ENCODE measurements around the gene JMJD4. TPM values are rescaled to one million over a fixed set of nuclear protein-coding genes. Genes with fewer than 3 reads are reported as not detected.

JMJD4 gene
- total RNA-seq, 4 donors from 2014 or later = 9.2 to 21.6 (median 19.9) TPM

DNA sequence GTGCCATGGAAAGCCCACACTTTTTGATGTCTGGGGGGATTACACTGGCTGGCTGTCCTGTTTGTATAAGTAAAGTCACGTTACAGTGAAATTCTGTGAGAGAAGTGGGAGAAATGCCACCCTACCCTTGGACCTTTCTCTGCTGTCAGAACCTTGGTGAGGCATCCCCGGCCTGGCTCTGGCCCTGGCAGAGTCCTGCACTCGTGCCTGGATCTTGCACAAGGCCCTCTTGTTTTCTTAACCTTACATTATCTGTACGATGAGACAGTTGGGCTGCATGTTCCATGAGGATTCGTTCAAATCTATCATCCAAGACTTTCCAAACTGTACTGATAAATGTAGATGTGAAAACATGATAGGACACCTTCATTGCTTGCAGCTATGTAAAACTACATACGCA, 11.6 kb upstream of the JMJD4 start:
- peaks cover 15 to 17% of the 10 kb centered on the region in 2 donors for H3K4me1 ChIP-seq
- no peak overlapping the region for H3K4me3 ChIP-seq
- intact Hi-C loops (cut with DNase I; ENCODE audit: low total_unique reads) = no loop called here
- in situ Hi-C loops (cut with MboI; ENCODE audit: low sequenced_read_pairs in 4 of 4) = no loop called here
- H3K27me3 ChIP-seq = no peaks in the 10 kb centered on the region
- no peaks in the 10 kb centered on the region for H3K9me3 ChIP-seq
- H3K36me3 ChIP-seq = peaks cover 0 to 14% of the 10 kb centered on the region in 2 donors
- ATAC-seq = no peak
- no peak overlapping the region for H3K27ac ChIP-seq
- no peak for TF ChIP-seq POLR2A (IDR thresholded peaks at IDR 0.05)
- no peak for TF ChIP-seq CTCF (IDR thresholded peaks at IDR 0.05 in 4 of 5, conservative IDR thresholded peaks at IDR 0.05 in 1 of 5)
- no peak for DNase-seq

- H3K27me3 ChIP-seq = no peaks in the 10 kb centered on the region
- intact Hi-C loops (cut with DNase I; ENCODE audit: low total_unique reads) (no loop called here), in situ Hi-C loops (cut with MboI; ENCODE audit: low sequenced_read_pairs in 4 of 4) (no loop called here)
- H3K27ac ChIP-seq = no peak overlapping the region
- ATAC-seq (no peak), DNase-seq (no peak)
- H3K4me1 ChIP-seq = peaks cover 15 to 16% of the 10 kb centered on the region in 2 donors
- peaks cover 0 to 14% of the 10 kb centered on the region in 2 donors for H3K36me3 ChIP-seq
- no peak for TF ChIP-seq POLR2A (IDR thresholded peaks at IDR 0.05)
- TF ChIP-seq CTCF (IDR thresholded peaks at IDR 0.05 in 4 of 5, conservative IDR thresholded peaks at IDR 0.05 in 1 of 5) = no peak
- H3K9me3 ChIP-seq = no peaks in the 10 kb centered on the region
- no peak overlapping the region for H3K4me3 ChIP-seq
These were observed 10.6 kb upstream of the JMJD4 start for GRCh38 chr1:227745568-227746265.

- Histone ChIP-seq H3K27me3 (no peaks in the 10 kb centered on the region), H3K27ac (no peak overlapping the region), H3K4me1 (peaks cover 5 to 9% of the 10 kb centered on the region in 2 donors), H3K4me3 (no peak overlapping the region), H3K36me3 (peaks cover 0 to 14% of the 10 kb centered on the region in 2 donors), H3K9me3 (no peaks in the 10 kb centered on the region)
- TF ChIP-seq POLR2A (IDR thresholded peaks at IDR 0.05) (no peak), CTCF (IDR thresholded peaks at IDR 0.05 in 4 of 5, conservative IDR thresholded peaks at IDR 0.05 in 1 of 5) (no peak)
- intact Hi-C loops (cut with DNase I; ENCODE audit: low total_unique reads) = no loop called here
- ATAC-seq (peak in 1 of 2 donors; percentile 17), DNase-seq (no peak)
- in situ Hi-C loops (cut with MboI; ENCODE audit: low sequenced_read_pairs in 4 of 4) = no loop called here
These were observed 9.6 kb upstream of the JMJD4 start for GRCh38 chr1:227744668-227745067.

- no peaks in the 10 kb centered on the region for H3K9me3 ChIP-seq
- no peak overlapping the region for H3K4me3 ChIP-seq
- ATAC-seq (no peak), DNase-seq (no peak)
- H3K27ac ChIP-seq = no peak overlapping the region
- peaks cover 0 to 3% of the 10 kb centered on the region in 2 donors for H3K4me1 ChIP-seq
- intact Hi-C loops (cut with DNase I; ENCODE audit: low total_unique reads) (no loop called here), in situ Hi-C loops (cut with MboI; ENCODE audit: low sequenced_read_pairs in 4 of 4) (no loop called here)
- no peak for TF ChIP-seq POLR2A (IDR thresholded peaks at IDR 0.05)
- TF ChIP-seq CTCF (IDR thresholded peaks at IDR 0.05 in 4 of 5, conservative IDR thresholded peaks at IDR 0.05 in 1 of 5) = no peak
- peaks cover 0 to 6% of the 10 kb centered on the region in 2 donors for H3K36me3 ChIP-seq
- H3K27me3 ChIP-seq = no peaks in the 10 kb centered on the region
These were observed 7.9 kb upstream of the JMJD4 start for GRCh38 chr1:227742738-227743715.

Measured in gastrocnemius medialis (tissue), 4 donors.